LNCAP (cell line): ENCODE data around the gene UNC5A.

Experiments
- CTCF ChIP-seq: fragments of 450-650 bp; IDR thresholded peaks from 2 replicates; pipeline ENCODE4 v1.5.1; 2017; ENCODE audit warnings: mild to moderate bottlenecking

UNC5A gene

GRCh38 chr5:176878906-176879662 is 68.7 kb downstream of the UNC5A start:
- TF ChIP-seq CTCF: no peak

GRCh38 chr5:176879663-176880361 is 69.5 kb downstream of the UNC5A start:
- TF ChIP-seq CTCF: no peak

GRCh38 chr5:176880366-176881020 is 70.1 kb downstream of the UNC5A start:
- no peak for TF ChIP-seq CTCF

- no peak for TF ChIP-seq CTCF
Observed at GRCh38 chr5:176881021-176881749, 70.8 kb downstream of the UNC5A start.

- TF ChIP-seq CTCF: no peak
Observed at GRCh38 chr5:176881816-176882566, 71.6 kb downstream of the UNC5A start.

- TF ChIP-seq CTCF: no peak
Observed at GRCh38 chr5:176882567-176882903, 72.2 kb downstream of the UNC5A start.
